Measurements from ENCODE around the gene MAP4K4.

- TF ChIP-seq ZNF274 (IDR thresholded peaks at IDR 0.05; ENCODE audit: low read depth, low read length) = no peak
- TF ChIP-seq YY1 (IDR thresholded peaks at IDR 0.05; ENCODE audit: insufficient read depth, insufficient read length) = no peak
- TF ChIP-seq SUZ12 (IDR thresholded peaks at IDR 0.05; ENCODE audit: extremely low read depth, insufficient read depth, insufficient read length) = no peak
Observed at GRCh38 chr2:101775092-101775491, 77.6 kb downstream of the MAP4K4 start.
